ENCODE results near the gene NSUN6. TPM values are rescaled to one million over a fixed set of nuclear protein-coding genes. Genes with fewer than 3 reads are reported as not detected.

Gene NSUN6
- total RNA-seq, 1 donor from 2014 or later: 4.8 TPM

GRCh38 chr10:18557960-18558359 is 93.4 kb downstream of the NSUN6 start:
- ATAC-seq: no peak

- ATAC-seq: no peak
Measured at GRCh38 chr10:18556522-18557147, 94.8 kb downstream of the NSUN6 start.

- ATAC-seq: no peak
Measured at GRCh38 chr10:18554479-18554878, 96.9 kb downstream of the NSUN6 start.

- no peak for ATAC-seq
Measured at GRCh38 chr10:18551473-18551872, 99.9 kb downstream of the NSUN6 start.

GRCh38 chr10:18549105-18549504 is 102.3 kb downstream of the NSUN6 start:
- ATAC-seq: no peak

GRCh38 chr10:18545621-18546305 is 105.6 kb downstream of the NSUN6 start:
- no peak for ATAC-seq

GRCh38 chr10:18542832-18543231 is 108.6 kb downstream of the NSUN6 start:
- ATAC-seq: no peak

- ATAC-seq: no peak
Measured at GRCh38 chr10:18540195-18540594, 111.2 kb downstream of the NSUN6 start.

- no peak for ATAC-seq
Measured at GRCh38 chr10:18539335-18539734, 112.1 kb downstream of the NSUN6 start.

GRCh38 chr10:18533896-18534295 is 117.5 kb downstream of the NSUN6 start:
- no peak for ATAC-seq

GRCh38 chr10:18532881-18533535 is 118.4 kb downstream of the NSUN6 start:
- ATAC-seq: no peak

- no peak for ATAC-seq
Measured at GRCh38 chr10:18528292-18528691, 123.1 kb downstream of the NSUN6 start.

GRCh38 chr10:18527687-18528086 is 123.7 kb downstream of the NSUN6 start:
- no peak for ATAC-seq

GRCh38 chr10:18523858-18524257 is 127.5 kb downstream of the NSUN6 start:
- ATAC-seq: no peak

- no peak for ATAC-seq
Measured at GRCh38 chr10:18523025-18523424, 128.4 kb downstream of the NSUN6 start.

GRCh38 chr10:18516851-18517250 is 134.5 kb downstream of the NSUN6 start:
- ATAC-seq: no peak

- ATAC-seq: no peak
Measured at GRCh38 chr10:18514537-18514936, 136.8 kb downstream of the NSUN6 start.

- no peak for ATAC-seq
Measured at GRCh38 chr10:18508587-18508986, 142.8 kb downstream of the NSUN6 start.

- no peak for ATAC-seq
Measured at GRCh38 chr10:18505456-18506118, 145.8 kb downstream of the NSUN6 start.

GRCh38 chr10:18504161-18504560 is 147.2 kb downstream of the NSUN6 start:
- ATAC-seq: no peak

GRCh38 chr10:18501629-18502028 is 149.8 kb downstream of the NSUN6 start:
- ATAC-seq: no peak

GRCh38 chr10:18501198-18501597 is 150.2 kb downstream of the NSUN6 start:
- ATAC-seq: no peak

- ATAC-seq: no peak
Measured at GRCh38 chr10:18500576-18500975, 150.8 kb downstream of the NSUN6 start.
